GM13977 (cell line): ENCODE results near the gene CD2AP.

Experiments used
- DNase-seq: peaks from one replicate; pipeline ENCODE4 v3.0.0; 2012; ENCODE audit warnings: low spot score
- in situ Hi-C: fragments of 300-500 bp; cut with MboI; formaldehyde crosslinking; loops from one replicate; pipeline ENCODE4 v1.12.0; 2022; ENCODE audit warnings: low sequenced_read_pairs, low pct_unique_long_range_greater_than_20kb, mixed read lengths, inconsistent platforms; ENCODE audit not compliant: unreplicated experiment
- TF ChIP-seq, protein P1 (sequence below): IDR thresholded peaks from 2 replicates; pipeline ENCODE4 v1.5.1; 2012; ENCODE audit warnings: mild to moderate bottlenecking, control low read depth; ENCODE audit not compliant: insufficient read depth; ENCODE audit errors: extremely low read depth, missing control alignments

Gene CD2AP

GRCh38 chr6:47512872-47513271 lies 35.3 kb downstream of the CD2AP start:
- in situ Hi-C loops: no loop called here
- no peak for DNase-seq
- TF ChIP-seq, protein P1, sequence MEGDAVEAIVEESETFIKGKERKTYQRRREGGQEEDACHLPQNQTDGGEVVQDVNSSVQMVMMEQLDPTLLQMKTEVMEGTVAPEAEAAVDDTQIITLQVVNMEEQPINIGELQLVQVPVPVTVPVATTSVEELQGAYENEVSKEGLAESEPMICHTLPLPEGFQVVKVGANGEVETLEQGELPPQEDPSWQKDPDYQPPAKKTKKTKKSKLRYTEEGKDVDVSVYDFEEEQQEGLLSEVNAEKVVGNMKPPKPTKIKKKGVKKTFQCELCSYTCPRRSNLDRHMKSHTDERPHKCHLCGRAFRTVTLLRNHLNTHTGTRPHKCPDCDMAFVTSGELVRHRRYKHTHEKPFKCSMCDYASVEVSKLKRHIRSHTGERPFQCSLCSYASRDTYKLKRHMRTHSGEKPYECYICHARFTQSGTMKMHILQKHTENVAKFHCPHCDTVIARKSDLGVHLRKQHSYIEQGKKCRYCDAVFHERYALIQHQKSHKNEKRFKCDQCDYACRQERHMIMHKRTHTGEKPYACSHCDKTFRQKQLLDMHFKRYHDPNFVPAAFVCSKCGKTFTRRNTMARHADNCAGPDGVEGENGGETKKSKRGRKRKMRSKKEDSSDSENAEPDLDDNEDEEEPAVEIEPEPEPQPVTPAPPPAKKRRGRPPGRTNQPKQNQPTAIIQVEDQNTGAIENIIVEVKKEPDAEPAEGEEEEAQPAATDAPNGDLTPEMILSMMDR: no peak

GRCh38 chr6:47519279-47519678 lies 41.7 kb downstream of the CD2AP start:
- no peak for DNase-seq
- in situ Hi-C loops: no loop called here
- TF ChIP-seq, protein P1: no peak

DNA sequence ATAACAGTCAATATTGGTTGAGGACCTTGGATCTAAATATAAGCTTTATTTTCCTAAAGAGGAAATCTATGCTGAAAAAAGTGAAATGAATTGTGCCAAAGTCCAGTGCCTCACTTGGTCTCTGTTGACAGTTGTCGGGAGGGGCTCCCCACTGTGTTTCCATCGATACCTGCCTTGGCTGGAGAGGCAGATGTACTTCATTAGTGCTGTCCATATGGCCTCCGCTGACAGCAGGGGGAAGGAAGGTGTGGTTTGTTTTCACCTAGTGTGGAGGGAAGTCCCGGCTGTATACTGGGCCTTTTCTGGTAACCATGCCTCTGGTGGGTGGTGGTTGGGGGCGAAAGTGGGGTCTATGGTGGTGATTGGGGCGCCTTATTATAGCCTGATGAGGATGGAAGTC lies 42.7 kb downstream of the CD2AP start:
- no peak for DNase-seq
- in situ Hi-C loops: no loop called here
- TF ChIP-seq, protein P1: no peak

DNA sequence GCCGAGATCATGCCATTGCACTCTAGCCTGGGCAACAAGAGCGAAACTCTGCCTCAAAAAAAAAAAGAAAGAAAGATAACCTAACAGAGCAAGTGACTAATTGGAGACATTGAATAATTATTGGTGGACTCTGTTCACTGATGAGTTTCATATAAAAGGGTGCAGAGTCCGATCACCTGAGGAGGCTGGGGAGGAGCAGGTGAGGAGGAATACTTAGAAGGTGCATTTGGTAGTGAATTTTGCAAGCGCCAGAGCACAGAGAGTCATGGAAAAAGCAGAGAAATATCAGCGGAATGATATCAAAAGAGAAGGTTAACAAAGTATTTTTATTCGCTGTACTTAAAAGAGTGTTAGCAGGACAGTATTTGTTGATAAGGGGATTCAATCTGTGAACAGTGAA lies 44.4 kb downstream of the CD2AP start:
- no peak for DNase-seq
- TF ChIP-seq, protein P1: no peak
- in situ Hi-C loops: no loop called here

DNA sequence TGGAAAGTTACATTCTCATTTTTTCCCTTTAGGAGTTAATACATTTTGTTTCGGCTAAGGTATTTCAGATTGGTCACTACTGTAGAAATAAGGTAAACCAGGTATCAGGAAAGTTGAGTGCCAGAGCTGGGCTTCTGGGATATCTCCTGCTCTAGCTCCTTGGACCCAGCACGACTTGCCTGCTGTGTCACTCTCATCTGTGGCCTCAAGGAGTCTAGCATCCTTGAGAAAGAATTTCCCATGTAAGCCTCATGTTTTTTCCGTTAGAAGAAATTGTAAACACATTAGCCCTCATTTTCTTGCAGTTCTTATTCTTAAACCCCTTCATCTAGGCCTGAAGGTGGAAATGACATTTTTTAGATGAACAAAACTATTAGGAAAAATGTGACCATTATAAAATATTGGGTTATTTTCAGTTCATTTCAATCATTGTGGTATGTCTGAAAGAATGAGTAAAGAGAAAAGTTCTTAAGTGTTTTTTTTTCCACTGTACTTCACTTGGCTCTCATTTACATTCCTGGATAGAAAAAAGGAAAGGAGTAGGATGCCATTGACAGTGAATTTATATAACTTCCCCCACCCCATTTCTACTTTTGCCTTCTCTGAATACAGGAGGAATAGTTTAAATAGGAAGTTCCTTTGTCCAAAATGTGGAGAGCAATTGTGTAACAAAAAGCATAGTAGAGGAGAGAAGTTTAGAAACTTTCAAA lies 46.7 kb downstream of the CD2AP start:
- in situ Hi-C loops: no loop called here
- DNase-seq: no peak
- TF ChIP-seq, protein P1: no peak

DNA sequence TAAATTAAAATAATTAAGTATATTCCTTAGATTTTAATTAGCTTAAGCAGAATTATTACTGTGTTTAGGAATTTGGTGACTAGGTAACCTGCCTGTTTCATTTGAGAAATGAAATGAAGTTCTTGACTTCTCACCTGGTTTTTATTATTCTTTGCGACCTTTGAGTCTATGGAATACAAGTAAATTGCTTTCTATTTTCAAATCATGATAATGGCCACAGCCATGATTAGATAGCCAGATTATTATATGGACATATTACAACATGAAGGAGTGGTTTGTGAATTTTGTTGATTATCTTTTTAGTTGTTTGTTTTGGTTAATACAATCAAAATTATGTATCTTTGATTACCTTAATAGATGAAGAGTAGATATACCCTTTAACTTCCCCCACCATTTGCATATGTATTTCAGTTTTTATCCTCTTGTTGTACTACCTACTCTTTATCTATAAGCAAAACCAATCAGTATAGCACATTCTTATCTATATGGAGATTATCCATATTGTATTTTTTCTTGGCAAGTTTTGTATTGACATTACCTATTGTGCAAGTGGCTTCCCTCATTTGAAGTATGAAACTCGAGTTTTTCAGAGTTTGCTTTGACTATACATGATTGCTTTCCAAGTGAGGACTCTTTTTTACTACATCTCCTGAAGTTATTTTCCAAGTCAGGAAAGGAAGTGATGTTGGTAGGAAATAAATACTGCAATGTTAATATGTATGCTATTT lies 47.9 kb downstream of the CD2AP start:
- TF ChIP-seq, protein P1: no peak
- in situ Hi-C loops: no loop called here
- no peak for DNase-seq
